ENCODE data around the gene SYT4. TPM values are rescaled to one million over a fixed set of nuclear protein-coding genes. Genes with fewer than 3 reads are reported as not detected.
A peak's percentile ranks its signal among the peaks of the same experiment; 100 is the strongest.
"Not testable (repeated sequence)": the region's sequence is repeated elsewhere in the genome, so short reads cannot be mapped to it uniquely, and the experiment has no call there.

Gene SYT4
- under 0.01 TPM for total RNA-seq

GRCh38 chr18:43277164-43277600, at the start of gene SYT4:
Gene SYT4 (minus strand): TSS chr18:43277490. CDS start chr18:43277281, 209 bp downstream.
- peak in 2 of 3 donors; percentile 8 to 23 for DNase-seq (ENCODE audit: low read depth in 2 of 3, low spot score in 2 of 3)

GRCh38 chr18:43322132-43322531, 44.8 kb upstream of the SYT4 start:
- no peak for DNase-seq (ENCODE audit: low read depth in 2 of 3, low spot score in 2 of 3)

- no peak for DNase-seq (ENCODE audit: low read depth in 2 of 3, low spot score in 2 of 3)
Observed at GRCh38 chr18:43314941-43315340, 37.7 kb upstream of the SYT4 start.

GRCh38 chr18:43312891-43313290, 35.6 kb upstream of the SYT4 start:
- no peak for DNase-seq (ENCODE audit: low read depth in 2 of 3, low spot score in 2 of 3)

GRCh38 chr18:43310239-43310638, 32.9 kb upstream of the SYT4 start:
- no peak for DNase-seq (ENCODE audit: low read depth in 2 of 3, low spot score in 2 of 3)

- DNase-seq (ENCODE audit: low read depth in 2 of 3, low spot score in 2 of 3), result no peak
Observed at GRCh38 chr18:43303376-43303775, 26.1 kb upstream of the SYT4 start.

GRCh38 chr18:43286187-43286586, 8.9 kb upstream of the SYT4 start:
- DNase-seq (ENCODE audit: low read depth in 2 of 3, low spot score in 2 of 3), result not testable (repeated sequence)

GRCh38 chr18:43283299-43283698, 6.0 kb upstream of the SYT4 start:
- DNase-seq (ENCODE audit: low read depth in 2 of 3, low spot score in 2 of 3), result no peak

- peak in 2 of 3 donors; percentile 44 to 66 for DNase-seq (ENCODE audit: low read depth in 2 of 3, low spot score in 2 of 3)
Observed at GRCh38 chr18:43279015-43279744, 1.9 kb upstream of the SYT4 start.

GRCh38 chr18:43278355-43278754, 1.1 kb upstream of the SYT4 start:
- DNase-seq (ENCODE audit: low read depth in 2 of 3, low spot score in 2 of 3), result no peak

- no peak for DNase-seq (ENCODE audit: low read depth in 2 of 3, low spot score in 2 of 3)
Observed at GRCh38 chr18:43276491-43276890, 799 bp downstream of the SYT4 start.

- no peak for DNase-seq (ENCODE audit: low read depth in 2 of 3, low spot score in 2 of 3)
Observed at GRCh38 chr18:43275546-43275945, 1.7 kb downstream of the SYT4 start.

GRCh38 chr18:43274526-43274925, 2.8 kb downstream of the SYT4 start:
- no peak for DNase-seq (ENCODE audit: low read depth in 2 of 3, low spot score in 2 of 3)

GRCh38 chr18:43271593-43272432, 5.5 kb downstream of the SYT4 start:
- DNase-seq (ENCODE audit: low read depth in 2 of 3, low spot score in 2 of 3), result peak in 2 of 3 donors; percentile 20 to 57

GRCh38 chr18:43267818-43268217, 9.5 kb downstream of the SYT4 start:
- DNase-seq (ENCODE audit: low read depth in 2 of 3, low spot score in 2 of 3), result no peak

- DNase-seq (ENCODE audit: low read depth in 2 of 3, low spot score in 2 of 3), result no peak
Observed at GRCh38 chr18:43265465-43265864, 11.8 kb downstream of the SYT4 start.

GRCh38 chr18:43248610-43249249, 28.6 kb downstream of the SYT4 start:
- no peak for DNase-seq (ENCODE audit: low read depth in 2 of 3, low spot score in 2 of 3)

- no peak for DNase-seq (ENCODE audit: low read depth in 2 of 3, low spot score in 2 of 3)
Observed at GRCh38 chr18:43247944-43248343, 29.3 kb downstream of the SYT4 start.

- no peak for DNase-seq (ENCODE audit: low read depth in 2 of 3, low spot score in 2 of 3)
Observed at GRCh38 chr18:43238429-43238828, 38.9 kb downstream of the SYT4 start.

GRCh38 chr18:43236921-43237320, 40.4 kb downstream of the SYT4 start:
- no peak for DNase-seq (ENCODE audit: low read depth in 2 of 3, low spot score in 2 of 3)

GRCh38 chr18:43234889-43235288, 42.4 kb downstream of the SYT4 start:
- no peak for DNase-seq (ENCODE audit: low read depth in 2 of 3, low spot score in 2 of 3)
